RPMI8226 (cell line): Measurements from ENCODE around the gene MAGED1.
"Not testable (repeated sequence)": the region's sequence is repeated elsewhere in the genome, so short reads cannot be mapped to it uniquely, and the experiment has no call there.

Experiments
- DNase-seq: peaks from one replicate; pipeline ENCODE4 v3.0.0-alpha.2; 2015

The MAGED1 gene

DNA sequence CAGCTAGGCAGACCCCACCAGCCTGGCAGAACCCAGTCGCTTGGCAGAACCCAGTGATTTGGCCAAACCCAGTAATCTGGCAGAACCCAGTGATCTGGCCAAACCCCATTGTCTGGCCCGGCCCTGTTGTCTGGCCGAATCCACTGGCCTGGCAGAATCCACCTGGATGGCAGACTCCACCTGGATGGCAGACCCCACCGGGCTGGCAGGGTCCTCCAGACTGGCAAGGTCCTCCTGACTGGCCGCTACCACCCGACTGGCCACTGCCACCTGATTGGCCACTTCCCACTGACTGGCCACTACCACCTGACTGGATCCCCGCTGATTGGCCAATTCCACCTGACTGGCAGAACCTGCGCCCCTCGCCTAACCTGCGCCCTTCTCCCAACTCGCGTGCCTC lies 3.2 kb downstream of the MAGED1 start:
- DNase-seq = no peak

DNA sequence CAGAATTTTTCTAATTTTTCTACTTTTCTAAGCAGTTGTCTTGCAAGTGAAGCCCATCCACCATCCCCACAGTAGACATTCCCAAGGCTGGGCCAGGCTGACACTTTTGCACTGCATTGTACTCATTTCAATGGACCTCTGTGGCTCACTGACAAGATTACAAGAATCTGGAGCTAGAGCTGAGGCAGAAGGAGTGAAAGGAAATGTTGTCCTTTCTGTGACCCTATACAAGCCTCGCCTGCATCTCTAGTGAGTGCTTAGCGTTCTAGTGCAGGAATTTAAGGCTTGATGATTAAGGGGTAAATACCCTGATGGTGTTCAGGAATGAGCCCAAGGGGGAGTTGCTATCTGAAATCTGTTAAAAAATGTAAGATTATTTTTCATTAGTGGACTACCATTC lies 6.3 kb downstream of the MAGED1 start:
- DNase-seq = no peak

DNA sequence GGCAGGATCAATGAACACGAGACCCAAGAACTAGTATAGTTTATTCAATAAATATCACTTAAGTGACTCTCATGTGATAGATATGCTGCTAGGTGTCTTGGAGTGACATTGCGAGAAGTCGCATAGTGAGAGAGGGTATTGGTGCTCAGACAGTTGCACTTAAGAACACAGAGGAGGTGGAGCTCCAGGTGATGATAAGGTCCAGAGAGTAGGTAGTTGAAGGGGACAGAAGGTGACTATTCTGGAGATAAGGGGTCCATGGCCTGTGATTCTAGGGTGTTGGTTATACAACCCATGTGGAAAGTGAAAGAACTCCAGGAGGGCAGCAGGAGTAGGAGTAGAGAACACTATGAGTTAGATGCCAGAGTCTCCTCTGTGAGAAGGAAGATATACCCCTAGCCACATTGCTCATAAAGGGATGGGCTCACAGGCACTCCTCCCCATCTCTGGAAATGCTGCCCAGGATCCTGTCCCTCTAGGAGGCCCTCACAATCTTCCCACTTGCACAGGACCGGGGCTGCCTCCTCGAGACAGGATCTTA lies 9.2 kb downstream of the MAGED1 start:
- no peak for DNase-seq

DNA sequence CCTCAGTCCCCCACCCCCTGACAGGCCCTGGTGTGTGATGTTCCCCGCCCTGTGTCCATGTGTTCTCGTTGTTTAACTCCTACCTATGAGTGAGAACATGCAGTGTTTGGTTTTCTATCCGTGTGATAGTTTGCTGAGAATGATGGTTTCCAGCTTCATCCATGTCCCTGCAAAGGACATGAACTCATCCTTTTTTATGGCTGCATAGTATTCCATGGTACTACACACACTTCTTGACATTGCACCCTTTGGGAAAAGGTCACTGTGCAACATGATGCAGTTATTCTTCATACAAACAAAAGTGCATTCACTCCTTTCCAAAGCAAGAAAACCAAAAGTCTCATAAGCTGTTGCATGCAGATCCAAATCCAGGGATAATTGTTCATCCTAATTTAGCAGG lies 11.7 kb downstream of the MAGED1 start:
- not testable (repeated sequence) for DNase-seq

DNA sequence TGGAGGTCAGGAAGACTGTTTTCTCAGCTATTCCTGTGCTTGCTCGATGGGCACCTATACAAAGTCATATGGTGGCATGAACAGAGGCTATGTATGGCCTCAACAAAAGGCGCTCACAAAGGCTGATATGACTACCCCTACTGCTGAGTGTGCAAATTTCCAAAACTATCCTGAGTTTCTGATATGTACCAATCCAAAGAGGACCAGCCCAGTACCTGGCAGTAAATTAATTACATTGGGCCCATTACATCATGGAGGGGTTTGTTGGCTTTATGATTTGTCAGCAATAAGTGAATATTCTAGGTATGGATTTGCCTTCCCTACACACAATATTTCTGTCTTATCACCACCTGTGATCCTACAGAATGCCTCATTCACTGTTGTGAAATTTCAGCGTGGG lies 12.3 kb downstream of the MAGED1 start:
- no peak for DNase-seq

DNA sequence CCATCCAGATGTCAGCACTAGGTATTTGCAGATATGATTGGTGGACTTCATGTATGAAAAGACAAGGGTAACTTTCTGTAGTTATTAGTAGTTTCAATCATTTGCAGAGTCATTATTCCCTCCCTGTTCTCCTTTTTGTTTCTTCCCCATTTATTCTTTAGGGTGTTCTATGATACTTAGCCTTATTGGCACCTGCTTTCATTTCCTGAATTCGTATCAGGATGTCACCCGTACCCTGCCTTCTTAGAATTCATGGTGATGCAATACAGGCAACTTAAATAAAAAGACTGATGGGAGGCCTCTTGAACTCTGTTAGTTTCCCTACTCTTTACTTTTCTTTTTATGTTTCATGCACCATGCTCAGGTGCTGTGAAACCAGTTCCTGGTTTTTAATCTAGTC lies 24.2 kb downstream of the MAGED1 start:
- no peak for DNase-seq

DNA sequence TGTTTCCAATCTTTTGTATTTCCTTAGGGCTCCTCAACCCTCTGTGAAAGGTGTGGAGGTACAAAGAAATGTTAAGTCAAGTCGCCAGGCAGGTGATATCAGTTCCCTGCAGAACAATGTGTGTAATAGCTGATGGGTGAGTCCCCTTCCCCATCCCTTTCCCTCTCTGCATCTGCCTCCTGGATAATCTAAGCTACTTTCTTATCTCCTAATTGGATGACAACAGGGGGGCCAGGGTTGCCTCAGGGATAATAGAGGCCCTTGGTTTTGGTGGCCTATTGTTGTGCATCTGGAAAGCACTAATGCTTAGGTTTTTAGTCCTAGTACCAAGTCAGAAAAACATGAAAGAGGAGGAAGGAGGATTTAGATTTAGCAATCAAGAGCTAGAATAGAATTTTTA lies 29.1 kb downstream of the MAGED1 start:
- DNase-seq = no peak

DNA sequence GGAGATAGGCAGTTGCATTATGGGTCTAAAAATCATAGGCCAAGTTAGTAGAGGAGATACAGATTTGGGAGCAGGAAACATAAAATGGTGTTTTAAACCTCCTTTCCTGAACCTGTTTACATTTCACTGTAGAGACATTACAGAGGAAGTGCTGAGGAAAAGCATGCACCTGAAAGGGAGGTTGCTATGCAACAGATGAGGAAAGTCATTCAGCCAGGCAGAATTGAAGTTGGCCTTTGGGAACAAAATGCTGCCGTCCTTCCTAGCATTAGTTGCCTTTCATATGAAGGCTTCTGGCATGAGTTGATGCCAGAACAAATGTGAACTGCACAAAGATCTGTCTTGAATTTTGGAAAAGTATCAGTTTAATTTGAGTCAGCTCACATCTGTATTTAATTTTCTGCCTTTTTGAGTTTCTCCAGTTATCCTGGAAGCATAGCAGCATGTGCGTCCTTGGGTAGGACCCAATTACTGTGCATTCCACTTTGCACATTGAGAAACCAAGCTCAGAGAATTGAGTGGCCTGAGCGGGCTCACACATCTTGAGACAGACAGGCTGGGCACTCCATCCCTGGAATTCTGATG lies 38.2 kb downstream of the MAGED1 start:
- no peak for DNase-seq
